SK-N-SH (cell line): ENCODE data around the gene ADAM20. TPM values are rescaled to one million over a fixed set of nuclear protein-coding genes. Genes with fewer than 3 reads are reported as not detected.
"Not testable (repeated sequence)": the region's sequence is repeated elsewhere in the genome, so short reads cannot be mapped to it uniquely, and the experiment has no call there.

Experiments
- CTCF ChIA-PET: fragments of 300-600, 350-600 bp; formaldehyde crosslinking; extraction: SDS; loops from one replicate; lab custom pipeline; 2021; lab: Yijun Ruan, JAX
- POLR2A ChIA-PET: fragments of 350-600 bp; sonication (Branson Sonifier 250); formaldehyde crosslinking; extraction: SDS; loops from one replicate; lab custom pipeline; 2020; ENCODE audit warnings: antibody characterized with exemption, inconsistent platforms; lab: Yijun Ruan, JAX
- DNase-seq: peaks from one replicate; pipeline ENCODE4 v3.0.0; 2012
- H2AFZ ChIP-seq: fragments of 200-600 bp; sonication (generic); 2 replicates; pipeline ENCODE4 v1.8.1; 2016; ENCODE audit warnings: antibody characterized with exemption, mild to moderate bottlenecking, low read depth
- H3F3A ChIP-seq: fragments of 200-600 bp; sonication (generic); replicated peaks from 2 replicates; pipeline ENCODE3; 2016; ENCODE audit warnings: antibody characterized with exemption, mild to moderate bottlenecking; ENCODE audit not compliant: insufficient read depth
- H3K27ac ChIP-seq, 2 experiments: fragments of 200-500 bp in 1 of 2; fragments of 200-600 bp in 1 of 2; sonication (Bioruptor generic) in 1 of 2; sonication (generic), shearing (Covaris generic) in 1 of 2; 2 replicates each; pipeline versions ENCODE4 v1.5.1 to v1.6.1; 2014 to 2016; ENCODE audit warnings: low read depth in 2 of 2, inconsistent platforms in 1 of 2, low read length in 1 of 2, mild to moderate bottlenecking in 1 of 2, mixed read lengths in 1 of 2
- H3K27me3 ChIP-seq: fragments of 200-600 bp; sonication (generic), shearing (Covaris generic); 2 replicates; pipeline ENCODE4 v1.6.1; 2016; ENCODE audit warnings: mixed run types; ENCODE audit not compliant: insufficient read depth
- H3K36me3 ChIP-seq, 2 experiments: fragments of 200-500 bp in 1 of 2; fragments of 200-600 bp in 1 of 2; sonication (Bioruptor generic) in 1 of 2; sonication (generic) in 1 of 2; replicated peaks in 1 of 2; 2 replicates each; pipeline versions ENCODE3 to v1.5.1; 2014 to 2016; ENCODE audit warnings: low read length in 1 of 2, mild to moderate bottlenecking in 1 of 2; ENCODE audit not compliant: insufficient read depth in 2 of 2, control insufficient read depth in 1 of 2
- H3K4me1 ChIP-seq, 2 experiments: fragments of 200-500 bp in 1 of 2; fragments of 200-600 bp in 1 of 2; sonication (Bioruptor generic) in 1 of 2; sonication (generic), shearing (Covaris generic) in 1 of 2; 2 replicates each; pipeline versions ENCODE4 v1.5.1 to v1.6.1; 2014 to 2016; ENCODE audit warnings: low read depth in 1 of 2, low read length in 1 of 2, mixed run types in 1 of 2; ENCODE audit not compliant: insufficient read depth in 2 of 2, control insufficient read depth in 1 of 2
- H3K4me2 ChIP-seq: fragments of 200-600 bp; sonication (generic), shearing (Covaris generic); 2 replicates; pipeline ENCODE4 v1.6.1; 2017; ENCODE audit warnings: mixed run types
- H3K4me3 ChIP-seq, 2 experiments: fragments of 200-500 bp in 1 of 2; fragments of 200-600 bp in 1 of 2; sonication (Bioruptor generic) in 1 of 2; sonication (generic), shearing (Covaris generic) in 1 of 2; 2 replicates each; pipeline versions ENCODE4 v1.5.1 to v1.8.1; 2014 to 2016; ENCODE audit warnings: low read depth in 2 of 2, inconsistent platforms in 1 of 2, low read length in 1 of 2, mild to moderate bottlenecking in 1 of 2, mixed read lengths in 1 of 2, moderate library complexity in 1 of 2
- H3K79me2 ChIP-seq: fragments of 200-600 bp; sonication (generic); 2 replicates; pipeline ENCODE4 v1.8.1; 2017; ENCODE audit warnings: mild to moderate bottlenecking; ENCODE audit not compliant: insufficient read depth
- H3K9ac ChIP-seq: fragments of 200-600 bp; sonication (generic); 2 replicates; pipeline ENCODE4 v1.6.1; 2017; ENCODE audit warnings: mixed run types
- H3K9me2 ChIP-seq: fragments of 200-600 bp; sonication (generic); 2 replicates; pipeline ENCODE4 v1.6.1; 2017; ENCODE audit warnings: mixed run types
- H3K9me3 ChIP-seq: fragments of 200-600 bp; sonication (generic); 2 replicates; pipeline ENCODE4 v1.6.1; 2017; ENCODE audit warnings: mixed run types, mild to moderate bottlenecking, moderate library complexity
- H4K20me1 ChIP-seq: fragments of 200-600 bp; sonication (generic); 2 replicates; pipeline ENCODE4 v1.6.1; 2017; ENCODE audit warnings: mild to moderate bottlenecking, mixed run types; ENCODE audit not compliant: insufficient read depth
- CTCF ChIP-seq: fragments of 200-600 bp; sonication (generic); IDR thresholded peaks from 2 replicates; pipeline ENCODE4 v1.6.1; 2017; ENCODE audit warnings: antibody characterized with exemption, mild to moderate bottlenecking, moderate library complexity
- EZH2phosphoT487 ChIP-seq: fragments of 200-600 bp; sonication (generic); IDR thresholded peaks from 2 replicates; pipeline ENCODE4 v1.6.1; 2017; ENCODE audit warnings: low read depth, mixed run types, mild to moderate bottlenecking, antibody characterized with exemption, moderate library complexity, borderline replicate concordance
- FOXM1 ChIP-seq: IDR thresholded peaks from 2 replicates; pipeline ENCODE4 v1.4.0; 2012; ENCODE audit warnings: low read depth, mild to moderate bottlenecking
- GABPA ChIP-seq: IDR thresholded peaks from 2 replicates; pipeline ENCODE4 v1.4.0; 2012; ENCODE audit warnings: low read depth, mild to moderate bottlenecking
- MAX ChIP-seq: IDR thresholded peaks from 2 replicates; pipeline ENCODE4 v1.4.0; 2012; ENCODE audit warnings: low read depth
- MXI1 ChIP-seq: IDR thresholded peaks from 2 replicates; pipeline ENCODE4 v1.6.1; 2012; ENCODE audit warnings: mild to moderate bottlenecking, low read depth, low read length, improper control_type of control experiment
- PBX3 ChIP-seq: IDR thresholded peaks from 2 replicates; pipeline ENCODE4; 2012
- RAD21 ChIP-seq: IDR thresholded peaks from 2 replicates; pipeline ENCODE4 v1.6.1; 2012; ENCODE audit warnings: mild to moderate bottlenecking, low read length
- RCOR1 ChIP-seq: fragments of 150-350 bp; IDR thresholded peaks from 2 replicates; pipeline ENCODE4 v1.6.1; 2017; ENCODE audit warnings: antibody characterized with exemption, low read length
- RFX5 ChIP-seq: IDR thresholded peaks from 2 replicates; pipeline ENCODE4 v1.6.1; 2012; ENCODE audit warnings: mild to moderate bottlenecking, improper control_type of control experiment, low read length
- SIN3A ChIP-seq: IDR thresholded peaks from 2 replicates; pipeline ENCODE4 v1.6.1; 2012; ENCODE audit warnings: low read depth, mild to moderate bottlenecking, low read length, moderate library complexity, borderline replicate concordance
- SMC3 ChIP-seq: IDR thresholded peaks from 2 replicates; pipeline ENCODE4 v1.6.1; 2012; ENCODE audit warnings: low read depth, low read length, improper control_type of control experiment
- ZBTB33 ChIP-seq: IDR thresholded peaks from 2 replicates; pipeline ENCODE4 v1.4.0; 2012; ENCODE audit warnings: low read depth, borderline replicate concordance
- WGBS: methylation state at CpG from one replicate; pipeline ENCODE4 v1.1.6; 2017; ENCODE audit warnings: low lambda C conversion rate; 5-methylcytosine and 5-hydroxymethylcytosine counted together
- polyA plus RNA-seq, 3 experiments: library from polyadenylated mRNA; depleted of rRNA; stranded (reverse); fragments of >200 nt; gene quantifications; 2 replicates each; pipeline ENCODE4 v1.2.3, GENCODE V29; 2012
- TF ChIP-seq, protein P1 (sequence below): fragments of 150-350 bp; IDR thresholded peaks from 2 replicates; pipeline ENCODE4 v1.6.1; 2017; ENCODE audit warnings: antibody characterized with exemption, low read length, low read depth, borderline replicate concordance

ADAM20 gene
- polyA plus RNA-seq, 1 of the 3 experiments (the other 2 are of a cell fraction), result 0.15 TPM

DNA sequence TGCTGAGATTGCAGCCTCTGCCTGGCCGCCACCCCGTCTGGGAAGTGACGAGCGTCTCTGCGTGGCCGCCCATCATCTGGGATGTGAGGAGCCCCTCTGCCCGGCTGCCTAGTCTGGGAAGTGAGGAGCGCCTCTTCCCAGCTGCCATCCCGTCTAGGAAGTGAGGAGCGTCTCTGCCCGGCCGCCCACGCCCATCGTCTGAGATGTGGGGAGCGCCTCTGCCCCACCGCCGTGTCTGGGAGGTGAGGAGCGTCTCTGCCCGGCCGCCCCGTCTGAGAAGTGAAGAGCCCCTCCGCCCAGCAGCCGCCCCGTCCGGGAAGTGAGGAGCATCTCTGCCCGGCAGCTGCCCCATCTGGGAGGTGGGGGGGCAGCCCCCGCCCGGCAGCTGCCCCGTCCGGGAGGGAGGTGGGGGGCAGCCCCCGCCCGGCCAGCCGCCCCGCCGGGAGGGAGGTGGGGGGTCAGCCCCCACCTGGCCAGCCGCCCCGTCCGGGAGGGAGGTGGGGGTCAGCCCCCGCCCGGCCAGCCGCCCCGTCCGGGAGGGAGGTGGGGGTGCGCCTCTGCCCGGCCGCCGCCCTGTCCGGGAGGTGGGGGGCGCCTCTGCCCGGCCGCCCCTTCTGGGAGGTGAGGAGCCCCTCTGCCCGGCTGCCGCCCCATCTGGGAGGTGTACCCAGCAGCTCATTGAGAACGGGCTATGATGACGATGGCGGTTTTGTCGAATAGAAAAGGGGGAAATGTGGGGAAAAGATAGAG is 57.3 kb downstream of the ADAM20 start:
- H3K27me3 ChIP-seq, H3K36me3 ChIP-seq, H3K9me3 ChIP-seq, H3K9me2 ChIP-seq, H3K4me1 ChIP-seq, H3K4me3 ChIP-seq, DNase-seq, H2AFZ ChIP-seq, H3F3A ChIP-seq, H3K9ac ChIP-seq, H3K79me2 ChIP-seq, H3K27ac ChIP-seq, POLR2A ChIA-PET, H4K20me1 ChIP-seq, H3K4me2 ChIP-seq, CTCF ChIA-PET: not testable (repeated sequence)
- 81% methylated on average over 25 of the region's 57 CpGs for WGBS

- H4K20me1 ChIP-seq, H3K4me2 ChIP-seq, H3K9me3 ChIP-seq, H3K36me3 ChIP-seq, H3K9ac ChIP-seq, H3K27ac ChIP-seq, CTCF ChIA-PET, H3F3A ChIP-seq, H2AFZ ChIP-seq, H3K79me2 ChIP-seq, H3K4me1 ChIP-seq, H3K9me2 ChIP-seq, DNase-seq, H3K4me3 ChIP-seq, POLR2A ChIA-PET, H3K27me3 ChIP-seq: not testable (repeated sequence)
- WGBS, result no CpG with 5 or more reads among the region's 13 CpGs
Measured at GRCh38 chr14:70475459-70475858, 59.3 kb downstream of the ADAM20 start.

GRCh38 chr14:70473825-70474224 is 61.0 kb downstream of the ADAM20 start:
- TF ChIP-seq GABPA (no peak), MXI1 (no peak), CTCF (no peak), MAX (no peak), SMC3 (no peak), PBX3 (no peak), RAD21 (no peak), RFX5 (no peak), RCOR1 (no peak), ZBTB33 (no peak), SIN3A (no peak), FOXM1 (no peak), EZH2phosphoT487 (no peak)
- TF ChIP-seq, protein P1, sequence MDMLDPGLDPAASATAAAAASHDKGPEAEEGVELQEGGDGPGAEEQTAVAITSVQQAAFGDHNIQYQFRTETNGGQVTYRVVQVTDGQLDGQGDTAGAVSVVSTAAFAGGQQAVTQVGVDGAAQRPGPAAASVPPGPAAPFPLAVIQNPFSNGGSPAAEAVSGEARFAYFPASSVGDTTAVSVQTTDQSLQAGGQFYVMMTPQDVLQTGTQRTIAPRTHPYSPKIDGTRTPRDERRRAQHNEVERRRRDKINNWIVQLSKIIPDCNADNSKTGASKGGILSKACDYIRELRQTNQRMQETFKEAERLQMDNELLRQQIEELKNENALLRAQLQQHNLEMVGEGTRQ, result no peak
- no peaks in the 10 kb centered on the region for H3K9me3 ChIP-seq
- CTCF ChIA-PET, result interaction anchor here (0.6 kb wide), 1 partner anchor 39 kb away, joined by 3 read pairs; no protein-coding TSS in a partner anchor

More at GRCh38 chr14:70473825-70474224, 61.0 kb downstream of the ADAM20 start:
- no peaks in the 10 kb centered on the region for H3K36me3 ChIP-seq
- H4K20me1 ChIP-seq, result no peaks in the 10 kb centered on the region
- H3K4me1 ChIP-seq, result no peaks in the 10 kb centered on the region
- 11% methylated on average over 2 of the region's 2 CpGs for WGBS
- H3K9me2 ChIP-seq, result no peaks in the 10 kb centered on the region
- H3K4me3 ChIP-seq, result no peak overlapping the region
- H3F3A ChIP-seq, result no peaks in the 10 kb centered on the region
- H3K27ac ChIP-seq, result no peak overlapping the region
- H3K4me2 ChIP-seq, result no peak overlapping the region
- H2AFZ ChIP-seq, result no peak overlapping the region
- H3K27me3 ChIP-seq, result no peaks in the 10 kb centered on the region
- H3K9ac ChIP-seq, result no peak overlapping the region
- DNase-seq, result no peak
- no peaks in the 10 kb centered on the region for H3K79me2 ChIP-seq
- POLR2A ChIA-PET, result no interaction called here
